GM18858 (cell line): Measurements from ENCODE around the gene SFSWAP.
"Not testable (repeated sequence)": the region's sequence is repeated elsewhere in the genome, so short reads cannot be mapped to it uniquely, and the experiment has no call there.

Experiments
- ATAC-seq: cut with Tn5 transposase; IDR thresholded peaks from one replicate; pipeline ENCODE4 v1.9.1; 2021; ENCODE audit not compliant: unreplicated experiment

SFSWAP gene

DNA sequence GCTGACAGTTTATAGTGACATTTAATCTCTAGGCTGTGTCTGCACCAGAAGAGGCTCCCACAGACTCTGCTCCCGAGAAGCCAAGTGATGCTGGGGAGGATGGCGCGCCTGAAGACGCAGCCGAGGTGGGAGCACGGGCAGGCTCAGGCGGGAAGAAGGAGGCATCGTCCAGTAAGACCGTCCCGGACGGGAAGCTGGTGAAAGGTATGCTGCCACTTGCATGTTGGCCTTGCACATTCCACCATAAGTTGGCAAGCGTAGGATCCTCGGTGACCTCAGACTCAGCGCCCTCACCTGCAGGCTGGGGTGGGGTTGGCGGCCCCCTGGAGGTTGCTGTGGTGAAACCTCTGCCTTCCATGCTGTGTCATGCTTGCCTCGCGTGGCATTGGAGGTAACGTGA lies 45.6 kb downstream of the SFSWAP start:
- ATAC-seq: no peak

DNA sequence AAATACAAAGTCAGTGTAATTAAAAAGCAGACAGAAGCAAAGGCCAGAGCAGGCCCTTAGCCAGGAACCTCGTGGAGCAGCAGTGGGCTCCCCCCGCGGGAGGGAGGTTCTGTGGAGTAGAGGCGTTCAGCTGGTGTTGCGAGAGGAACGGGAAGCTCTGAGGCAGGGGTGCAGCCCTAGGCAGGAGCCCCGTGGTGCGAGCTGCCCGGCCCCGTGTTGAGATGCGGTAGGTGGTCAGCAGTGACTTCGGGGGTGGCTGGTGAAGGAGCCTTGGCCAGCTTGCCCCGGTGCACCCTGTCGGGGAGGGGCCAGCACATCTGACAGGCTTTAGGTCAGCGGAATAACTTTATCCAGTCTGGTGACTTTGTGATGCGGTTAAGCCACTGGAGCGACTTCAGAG lies 46.2 kb downstream of the SFSWAP start:
- ATAC-seq: no peak

DNA sequence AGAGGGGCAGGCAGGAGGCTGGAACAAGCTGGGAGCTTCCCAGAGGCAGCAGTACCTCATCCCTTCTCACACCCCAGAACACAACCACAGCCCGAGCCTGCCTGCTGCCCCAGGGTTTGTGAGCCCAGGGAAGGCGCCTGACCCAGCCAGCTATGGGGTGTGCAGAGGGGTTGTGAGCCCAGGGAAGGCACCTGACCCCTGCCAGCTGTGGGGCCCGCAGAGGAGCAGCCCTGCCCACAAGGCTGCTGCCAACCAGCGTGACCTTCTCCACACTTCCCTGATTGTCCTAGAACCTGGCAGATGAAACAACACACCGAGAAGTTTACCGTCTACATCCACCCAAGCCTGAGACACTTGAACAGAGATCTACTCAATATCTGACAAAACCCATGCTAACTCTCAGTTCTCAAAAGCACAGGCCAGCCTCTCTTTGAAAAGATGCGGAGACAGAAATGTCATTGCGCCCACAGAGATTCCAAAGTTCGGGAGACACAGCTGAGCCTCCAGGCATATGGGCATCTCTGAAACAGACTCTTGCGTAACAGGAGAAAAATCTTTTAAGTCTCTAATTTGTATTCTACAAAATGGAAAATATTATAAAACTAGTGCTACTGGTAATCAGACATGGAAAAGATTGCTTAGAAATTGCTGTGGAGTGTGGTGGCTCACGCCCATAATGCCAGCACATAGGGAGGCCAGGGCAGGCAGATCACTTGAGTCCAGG lies 47.3 kb downstream of the SFSWAP start:
- ATAC-seq: no peak

DNA sequence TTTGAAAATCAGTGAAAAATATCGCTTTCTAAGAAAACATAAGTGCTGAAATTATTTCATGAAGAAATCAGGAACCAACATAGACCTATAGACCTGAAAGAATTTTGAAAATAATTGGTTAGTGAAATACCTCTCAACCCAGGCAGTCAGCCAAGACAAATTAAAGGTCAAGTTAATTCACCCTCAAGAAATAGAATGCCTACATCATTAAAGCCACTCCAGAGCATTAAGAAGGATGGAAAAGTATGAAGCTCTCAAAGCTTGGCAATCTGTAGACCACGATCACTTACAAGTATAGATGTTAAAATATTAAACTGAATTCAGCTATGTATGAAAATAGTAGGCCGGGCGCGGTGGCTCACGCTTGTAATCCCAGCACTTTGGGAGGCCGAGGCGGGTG lies 48.3 kb downstream of the SFSWAP start:
- no peak for ATAC-seq

DNA sequence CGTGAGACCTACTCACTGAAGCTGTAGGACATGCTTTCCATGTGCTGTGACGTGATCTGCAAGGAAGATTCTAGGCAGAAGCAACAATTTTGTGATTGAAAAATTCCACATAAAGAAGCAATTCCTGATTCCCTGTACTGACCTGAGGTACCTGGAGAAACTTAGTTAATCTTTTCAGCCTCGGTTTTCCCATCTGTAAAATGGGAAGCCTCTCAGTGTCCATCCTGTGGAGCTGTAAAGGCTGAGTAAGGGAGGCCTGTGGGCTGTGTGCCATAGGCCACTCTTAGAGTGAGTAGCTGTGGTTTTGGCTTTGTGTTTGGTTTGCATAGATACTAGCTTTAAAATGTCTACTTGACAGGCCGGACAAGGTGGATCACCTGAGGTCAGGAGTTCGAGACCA lies 50.7 kb downstream of the SFSWAP start:
- ATAC-seq: no peak

DNA sequence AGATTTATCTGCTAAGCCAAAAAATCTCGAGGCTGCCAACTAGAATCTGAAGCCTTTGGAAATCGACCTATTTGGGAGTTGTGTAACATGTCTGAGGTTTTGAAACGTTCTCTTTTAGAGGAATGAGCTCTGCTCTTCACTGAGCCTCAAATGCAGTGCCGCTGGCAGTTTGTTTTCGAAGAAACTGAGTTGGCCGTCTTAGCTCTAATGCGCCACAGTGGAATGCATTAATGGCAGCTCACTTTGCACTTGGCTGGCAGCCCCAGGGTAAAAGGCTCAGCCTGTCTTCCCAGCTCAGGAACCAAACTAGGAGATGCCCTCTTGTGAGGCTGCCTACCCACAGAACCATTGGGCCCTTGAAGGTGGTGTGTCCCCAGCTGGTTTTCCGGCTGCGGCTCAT lies 53.8 kb downstream of the SFSWAP start:
- no peak for ATAC-seq

DNA sequence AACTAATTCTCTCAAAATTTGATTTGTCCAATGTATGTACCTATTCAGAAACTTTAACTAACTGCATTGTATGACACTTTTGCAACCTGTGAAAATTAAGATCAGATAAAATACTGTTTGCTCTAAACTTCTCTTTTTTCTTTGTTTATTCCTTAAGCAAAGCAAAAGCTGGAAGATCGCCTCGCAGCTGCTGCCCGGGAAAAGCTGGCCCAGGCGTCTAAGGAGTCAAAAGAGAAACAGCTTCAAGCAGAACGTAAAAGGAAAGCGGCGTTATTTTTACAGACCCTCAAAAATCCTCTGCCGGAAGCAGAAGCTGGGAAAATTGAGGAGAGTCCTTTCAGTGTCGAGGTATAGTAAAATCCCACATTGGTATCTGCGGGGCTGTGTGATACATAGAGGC lies 55.1 kb downstream of the SFSWAP start:
- no peak for ATAC-seq

DNA sequence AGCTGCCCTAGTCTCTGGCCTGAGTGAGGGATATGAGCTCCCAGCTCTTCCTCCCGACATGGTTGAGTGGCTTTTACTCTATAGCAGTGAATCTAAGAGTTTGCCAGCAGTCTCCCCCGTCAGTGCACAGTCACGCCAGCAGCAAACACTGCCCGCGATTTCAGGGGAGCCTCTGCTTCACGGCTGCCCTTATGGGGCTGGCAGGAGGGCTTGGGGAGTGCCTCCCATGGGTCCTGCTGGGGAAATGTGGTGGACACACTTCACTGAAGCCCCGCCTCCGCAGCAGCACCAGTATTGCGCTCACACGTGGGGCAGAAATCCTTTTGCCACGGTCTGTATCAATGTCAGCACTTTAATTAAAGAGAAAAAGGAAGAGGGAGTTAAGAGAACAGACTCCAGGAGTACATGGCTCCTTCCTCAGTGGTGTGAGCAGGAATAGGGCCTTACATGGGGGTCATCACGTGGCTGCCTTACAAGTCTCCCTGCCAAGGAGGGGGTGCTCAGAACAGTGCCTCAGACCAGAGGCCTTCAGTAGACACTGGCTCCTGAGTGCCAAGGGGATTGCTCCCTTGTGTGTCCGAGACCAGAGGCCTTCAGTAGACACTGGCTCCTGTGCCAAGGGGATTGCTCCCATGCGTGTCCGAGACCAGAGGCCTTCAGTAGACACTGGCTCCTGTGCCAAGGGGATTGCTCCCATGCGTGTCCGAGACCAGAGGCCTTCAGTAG lies 55.7 kb downstream of the SFSWAP start:
- ATAC-seq: no peak

DNA sequence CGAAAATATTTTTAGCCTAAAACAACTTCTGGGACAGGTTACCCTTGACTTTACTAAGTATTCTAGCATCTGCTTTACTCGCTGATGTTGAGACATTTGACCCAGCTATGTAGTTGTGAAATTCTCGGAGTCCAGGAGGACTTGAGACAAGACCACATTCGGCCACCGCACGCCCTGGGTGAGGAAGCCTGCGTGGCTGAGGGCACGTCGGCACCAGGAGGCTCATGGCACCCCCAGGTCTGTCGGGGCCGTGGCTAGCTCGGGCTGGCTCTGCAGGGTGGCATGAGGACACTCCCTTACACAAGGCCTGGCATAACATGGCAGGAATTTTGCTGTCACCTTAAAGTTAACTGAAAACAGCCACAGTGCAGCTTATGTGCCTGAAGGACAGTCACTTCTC lies 59.2 kb downstream of the SFSWAP start:
- no peak for ATAC-seq

DNA sequence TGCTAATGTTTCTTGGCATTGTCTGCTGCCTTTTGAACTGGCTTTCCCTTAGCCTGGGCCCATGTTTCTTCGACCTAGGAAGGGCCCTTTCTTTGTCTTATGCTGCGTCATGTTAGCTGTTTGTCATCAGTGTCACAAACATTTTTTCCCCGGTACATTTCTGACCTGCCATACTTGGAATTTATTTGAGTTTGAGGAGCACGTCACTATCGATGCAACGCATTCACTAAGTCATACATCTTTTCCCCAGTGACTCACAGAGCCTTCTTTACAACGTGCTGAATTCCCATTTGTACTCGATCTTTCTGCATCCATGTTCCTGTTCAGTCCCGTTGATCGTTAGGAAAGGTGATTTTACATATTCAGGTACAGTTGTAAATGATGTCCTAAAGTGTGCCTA lies 61.1 kb downstream of the SFSWAP start:
- ATAC-seq: no peak

DNA sequence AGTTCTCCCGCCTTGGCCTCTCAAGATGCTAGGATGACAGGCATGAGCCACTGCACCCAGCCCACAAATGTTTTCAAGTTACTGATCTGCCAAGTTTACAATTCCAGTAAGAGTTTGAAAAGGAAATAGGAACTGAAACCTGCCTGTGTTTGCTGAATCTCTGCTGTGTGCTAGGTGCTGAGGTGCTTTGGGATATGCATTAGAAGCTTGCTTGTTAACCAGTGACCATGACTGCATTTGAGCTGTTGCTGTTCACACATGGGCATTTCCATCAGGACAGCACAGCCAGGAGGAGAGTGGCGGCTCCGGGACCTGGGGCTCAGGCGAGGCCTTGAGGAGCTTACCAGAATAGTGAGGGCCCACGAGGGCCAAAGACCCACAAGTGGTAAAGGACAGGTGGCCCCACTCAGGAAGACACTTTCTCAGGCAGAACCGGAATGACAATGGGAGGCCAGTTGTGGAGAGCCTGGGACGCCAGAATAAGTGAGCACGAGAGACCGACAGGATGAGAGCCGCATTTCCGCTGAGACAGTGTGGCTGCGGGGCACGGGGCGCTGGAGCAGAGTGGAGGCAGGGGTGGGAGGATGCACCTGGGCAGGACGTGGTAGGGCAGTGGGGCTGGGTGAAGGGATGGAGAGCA lies 62.8 kb downstream of the SFSWAP start:
- ATAC-seq: peak; percentile 78

DNA sequence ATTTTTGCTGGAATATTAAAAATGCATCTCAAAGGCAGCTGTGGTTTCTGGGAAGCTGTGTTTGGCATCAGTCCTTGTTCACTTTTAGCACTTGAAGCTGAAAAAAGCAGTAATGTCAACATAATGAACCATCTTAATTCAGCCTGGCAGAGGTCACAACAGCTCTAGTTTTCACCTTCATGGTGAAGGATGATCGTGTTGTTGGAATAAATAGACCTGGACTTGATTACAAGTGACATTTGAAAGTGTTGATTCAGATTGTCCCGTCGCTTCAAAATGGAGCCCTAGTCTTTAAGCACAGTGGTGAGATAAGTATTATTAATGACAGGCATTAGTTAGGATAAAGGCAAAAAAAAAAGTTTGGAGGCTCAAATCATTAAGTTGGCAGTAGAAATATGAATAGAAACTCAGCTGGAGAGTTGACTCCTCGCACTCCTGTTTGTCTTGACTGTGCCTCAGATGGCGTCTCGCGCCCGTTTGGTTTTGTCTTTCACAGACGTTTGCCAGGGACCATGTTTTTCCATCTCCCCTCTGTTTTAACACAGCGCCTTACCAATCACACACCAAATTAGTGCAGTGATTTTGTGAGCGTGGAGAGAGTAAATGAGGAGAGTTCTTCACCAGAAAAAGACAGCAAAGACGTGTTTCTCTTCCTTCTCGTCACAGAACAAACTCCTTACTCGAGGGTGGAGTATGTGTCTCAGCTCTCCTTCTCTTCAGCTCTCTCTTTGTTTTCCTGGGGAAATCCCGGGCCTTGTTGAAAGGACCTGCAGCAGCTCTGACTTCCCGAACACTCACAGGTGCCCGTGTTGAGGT lies 63.9 kb downstream of the SFSWAP start:
- no peak for ATAC-seq

DNA sequence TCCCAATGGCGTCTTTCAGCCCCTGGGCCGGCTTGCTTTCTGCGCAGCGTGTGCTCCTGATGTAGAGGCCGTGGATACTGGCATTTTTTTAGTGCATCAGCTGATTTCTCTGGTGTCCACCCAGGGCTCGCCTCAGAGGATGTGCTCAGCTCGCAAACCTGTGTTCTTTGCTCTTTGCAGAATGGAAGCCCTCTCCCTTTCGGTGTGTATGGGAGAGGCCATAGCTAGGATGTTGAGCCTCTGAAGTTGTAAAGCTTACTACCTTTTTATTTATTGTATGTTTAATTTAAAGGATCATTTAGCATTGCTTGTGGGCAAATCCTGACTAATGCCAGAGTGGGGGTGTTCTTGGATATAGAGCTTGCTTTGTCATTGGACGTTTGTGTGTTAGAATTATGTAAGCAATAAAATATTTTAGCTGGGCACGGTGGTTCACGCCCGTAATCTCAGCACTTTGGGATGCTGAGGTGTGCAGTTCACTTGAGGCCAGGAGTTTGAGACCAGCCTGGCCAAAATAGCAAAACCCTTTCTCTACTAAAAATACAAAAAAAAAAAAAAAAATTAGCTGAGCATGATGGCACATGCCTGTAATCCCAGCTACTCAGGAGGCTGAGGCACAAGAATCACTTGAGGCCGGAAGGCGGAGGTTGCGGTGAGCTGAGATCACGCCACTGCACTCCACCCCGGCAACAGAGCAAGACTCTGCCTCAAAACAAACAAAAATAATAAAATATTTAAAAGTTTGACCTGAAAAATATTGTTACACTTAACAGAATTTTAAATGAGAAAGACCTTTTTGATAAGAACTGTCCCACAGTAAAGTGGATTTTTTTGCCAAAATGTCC lies 64.7 kb downstream of the SFSWAP start:
- no peak for ATAC-seq

DNA sequence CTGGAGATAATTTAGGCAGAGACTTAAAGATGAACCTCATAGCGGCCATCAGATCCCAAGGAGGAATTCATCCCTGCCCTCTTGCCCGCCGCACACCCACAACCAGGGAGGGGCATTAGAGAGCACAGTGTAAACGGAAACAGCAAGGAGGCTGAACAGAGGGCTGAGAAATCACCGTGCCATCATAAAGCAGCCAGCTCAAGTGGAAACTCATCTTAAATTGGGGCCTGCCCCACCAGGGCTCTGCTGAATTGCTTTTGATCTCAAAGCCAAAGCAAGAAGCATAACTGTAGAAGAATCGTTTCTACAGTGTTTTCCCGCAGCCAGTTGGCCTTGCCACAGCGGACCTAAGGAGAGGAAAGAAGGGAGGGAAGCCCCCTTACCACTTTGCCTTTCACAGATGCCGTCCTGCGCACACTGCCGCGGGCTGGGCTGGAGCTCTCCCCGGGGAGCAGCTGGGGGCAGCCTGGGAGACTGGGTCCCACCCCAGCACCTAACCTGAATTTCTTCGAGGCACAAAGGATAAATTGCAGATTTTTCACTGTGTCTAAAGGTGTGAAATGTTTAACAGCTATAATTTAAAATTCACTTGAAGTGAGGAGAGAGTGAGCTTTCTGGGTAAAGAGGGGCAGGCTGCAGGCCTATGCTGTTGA lies 65.5 kb downstream of the SFSWAP start:
- ATAC-seq: peak; percentile 33

DNA sequence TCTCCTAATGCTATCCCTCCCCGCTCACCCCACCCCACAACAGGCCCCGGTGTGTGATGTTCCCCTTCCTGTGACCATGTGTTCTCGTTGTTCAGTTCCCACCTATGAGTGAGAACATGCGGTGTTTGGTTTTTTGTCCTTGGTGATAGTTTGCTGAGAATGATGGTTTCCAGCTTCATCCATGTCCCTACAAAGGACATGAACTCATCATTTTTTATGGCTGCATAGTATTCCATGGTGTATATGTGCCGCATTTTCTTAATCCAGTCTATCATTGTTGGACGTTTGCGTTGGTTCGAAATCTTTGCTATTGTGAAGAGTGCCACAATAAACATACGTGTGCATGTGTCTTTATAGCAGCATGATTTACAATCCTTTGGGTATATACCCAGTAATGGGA lies 66.4 kb downstream of the SFSWAP start:
- ATAC-seq: not testable (repeated sequence)

DNA sequence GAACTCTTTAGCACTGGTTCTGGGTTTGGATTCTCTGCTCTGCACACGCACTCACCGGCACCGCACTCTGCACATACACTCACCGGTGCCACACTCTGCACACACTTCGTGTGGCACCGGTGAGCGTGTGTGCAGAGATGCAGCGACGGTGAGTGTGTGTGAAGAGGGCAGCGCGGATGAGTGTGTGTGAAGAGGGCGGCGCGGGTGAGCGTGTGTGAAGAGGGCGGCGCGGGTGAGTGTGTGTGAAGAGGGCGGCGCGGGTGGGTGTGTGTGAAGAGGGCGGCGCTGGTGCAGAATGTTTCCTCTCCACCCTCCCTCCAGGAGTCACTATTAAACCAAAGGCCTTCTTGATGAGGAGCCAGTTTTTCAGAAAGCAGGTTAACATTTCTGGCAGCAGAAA lies 68.1 kb downstream of the SFSWAP start:
- no peak for ATAC-seq

DNA sequence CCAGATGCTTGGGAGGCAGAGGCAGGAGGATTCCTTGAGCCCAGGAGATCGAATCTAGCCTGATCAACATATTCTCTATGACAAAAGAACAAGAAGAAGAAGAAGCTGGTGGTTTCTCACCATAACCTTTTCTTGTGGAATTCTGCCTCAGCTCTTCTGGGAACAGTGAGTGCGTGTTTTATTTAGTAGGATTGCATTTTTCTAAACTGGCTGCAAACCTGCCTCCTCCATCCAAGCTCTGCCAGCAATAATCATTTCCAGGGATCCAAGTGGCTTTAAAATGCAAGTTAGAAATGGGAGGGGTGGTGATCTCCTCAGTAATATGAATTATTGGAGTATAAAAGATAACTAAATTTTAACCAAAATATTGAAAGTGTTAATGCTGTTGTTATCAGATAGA lies 71.2 kb downstream of the SFSWAP start:
- ATAC-seq: no peak

DNA sequence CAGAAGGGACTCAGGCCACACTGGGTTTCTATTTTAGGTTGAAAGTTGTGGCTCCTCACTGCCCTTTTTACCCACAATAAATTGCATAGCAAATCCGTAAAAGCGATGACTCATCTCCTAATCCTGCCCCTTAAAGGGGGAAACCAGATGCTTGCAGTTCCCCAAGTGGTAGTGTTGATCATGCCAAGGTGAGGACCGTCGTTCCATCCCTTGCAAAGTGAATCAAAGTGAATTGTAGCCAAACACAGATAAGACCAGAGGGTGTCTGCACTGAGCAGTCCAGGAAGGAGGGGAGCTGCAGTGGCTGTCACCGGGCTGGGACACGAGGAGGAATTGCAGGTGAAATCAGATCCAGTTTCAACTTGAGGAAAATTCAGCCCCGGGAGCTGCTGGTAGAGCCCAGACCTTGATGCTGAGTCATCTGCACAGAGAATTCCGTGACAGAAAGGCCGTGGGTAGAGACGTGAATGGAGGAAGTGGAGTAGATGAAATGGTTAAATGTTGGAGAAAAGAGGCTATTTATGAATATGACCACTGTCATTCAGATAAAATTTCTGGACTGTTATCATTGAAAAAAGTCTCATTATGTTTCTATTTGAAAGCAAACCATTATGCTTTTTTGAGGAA lies 73.1 kb downstream of the SFSWAP start:
- peak; percentile 73 for ATAC-seq

DNA sequence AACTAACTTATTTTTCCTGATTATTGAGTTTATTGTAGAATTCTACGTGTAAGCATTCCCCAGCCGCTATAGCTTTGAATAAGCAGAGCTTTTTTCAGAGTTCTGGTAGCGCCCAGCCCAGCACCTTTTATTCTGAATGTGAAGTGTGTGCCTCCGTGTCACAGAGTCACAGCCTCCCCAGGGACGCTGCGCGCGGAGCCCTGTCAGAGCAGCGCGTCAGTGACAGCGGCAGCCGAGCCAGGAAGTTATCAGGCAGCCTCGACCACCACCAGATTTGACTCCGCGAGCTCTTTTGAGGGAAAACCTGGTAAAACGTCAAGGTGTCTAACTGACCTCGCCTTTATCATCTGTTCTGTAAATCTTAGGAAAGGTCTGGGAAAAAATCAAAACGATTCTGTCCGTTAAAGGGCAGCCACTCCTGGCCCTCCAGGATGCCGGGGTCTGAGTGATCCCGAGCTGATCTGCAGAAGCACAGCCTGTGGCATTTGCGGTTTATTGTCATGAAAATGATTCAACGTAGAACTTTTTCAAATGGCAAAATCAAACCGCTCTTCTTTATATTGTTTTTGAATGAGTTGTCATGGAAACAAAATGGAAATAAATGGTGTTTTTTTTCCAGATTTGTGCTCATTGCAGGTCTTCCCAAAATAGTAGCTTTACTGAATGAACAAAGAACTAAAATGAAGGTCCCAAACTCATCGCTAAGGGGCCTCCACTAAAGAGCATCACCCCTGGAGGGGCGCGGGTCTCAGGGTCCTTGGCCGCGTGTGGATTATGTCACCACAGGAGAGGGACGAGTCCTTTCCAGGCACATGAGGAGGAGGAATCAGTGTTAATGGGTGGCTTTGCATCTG lies 74.2 kb downstream of the SFSWAP start:
- no peak for ATAC-seq
